Renal cortex interstitium (tissue), 11 donors: ENCODE measurements around the gene SLCO3A1. TPM values are rescaled to one million over a fixed set of nuclear protein-coding genes. Genes with fewer than 3 reads are reported as not detected.

Experiments
- DNase-seq, 11 donors: peaks; one replicate each; pipeline ENCODE4 v3.0.0-alpha.2; 2013; ENCODE audit warnings: low read depth in 9 of 11, low spot score in 4 of 11; ENCODE audit errors: extremely low read depth in 1 of 11
- polyA plus RNA-seq, 3 donors: library from polyadenylated mRNA; unstranded; fragments of 120-200 nt; gene quantifications; one replicate each; pipeline ENCODE4 v1.2.1, GENCODE V29; 2013; ENCODE audit not compliant: insufficient read length in 3 of 3

Gene SLCO3A1
- polyA plus RNA-seq, 3 donors = 10.5 to 12.0 (median 11.1) TPM

DNA sequence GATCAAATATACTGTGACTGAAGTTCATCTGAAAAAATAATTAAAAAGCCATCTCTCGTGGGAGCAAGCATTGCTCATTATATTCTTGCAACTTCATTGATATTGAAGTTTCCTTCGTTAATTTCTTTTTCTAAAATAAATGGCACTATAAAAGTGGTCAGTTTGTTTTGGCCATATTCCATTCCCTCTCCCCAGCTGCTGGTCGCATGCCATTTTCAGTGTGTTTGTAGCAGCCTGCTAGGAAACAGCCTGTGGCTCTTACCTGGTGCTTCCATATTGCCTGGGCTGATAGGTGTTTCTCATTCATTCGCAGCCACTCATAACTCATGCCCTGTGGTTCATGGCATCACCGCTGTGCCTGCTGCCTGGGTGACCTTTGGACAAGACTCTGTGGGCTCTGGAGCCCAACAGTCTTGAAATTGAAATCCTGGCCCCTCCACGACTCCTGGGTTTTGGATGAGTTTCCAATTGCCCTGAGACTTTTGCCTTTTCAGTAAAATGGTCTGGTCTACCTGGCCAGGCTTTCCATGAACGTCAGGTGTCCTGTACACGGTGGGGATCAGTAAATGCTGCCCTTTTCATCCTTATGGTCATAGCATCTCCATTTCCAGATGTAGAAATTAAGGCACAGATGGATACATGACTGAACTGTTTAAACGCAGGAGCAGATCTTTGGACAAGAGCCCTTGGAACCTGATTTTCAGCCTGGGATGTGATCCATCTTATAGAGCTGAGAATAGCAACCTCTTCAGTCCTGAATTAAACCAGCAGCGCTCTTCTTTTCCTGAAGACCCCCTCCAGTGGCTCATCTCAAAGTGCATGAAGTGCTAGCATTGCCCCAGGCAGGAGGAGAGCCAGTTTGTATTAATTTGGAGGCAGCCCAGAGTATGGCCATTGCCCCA is 69.4 kb downstream of the SLCO3A1 start:
- no peak for DNase-seq

DNA sequence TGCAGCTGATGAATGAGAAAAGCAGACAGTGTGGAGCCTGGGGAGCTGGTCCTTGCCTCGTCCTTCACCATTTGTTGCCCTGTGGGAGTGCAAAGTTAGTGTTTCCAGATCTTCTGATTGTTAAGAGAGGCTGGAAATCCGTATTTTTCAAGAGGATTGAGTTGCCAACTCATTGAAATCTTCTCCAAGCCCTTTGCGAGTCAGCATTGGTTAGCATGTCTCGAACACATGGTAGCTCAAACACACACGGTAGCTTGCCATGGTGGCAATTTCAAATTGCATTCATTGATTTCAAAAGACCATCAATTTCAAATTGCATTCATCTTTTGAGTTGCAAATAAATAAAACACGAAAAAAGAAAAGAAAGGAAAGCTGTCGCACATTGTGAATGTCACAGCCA is 70.7 kb downstream of the SLCO3A1 start:
- DNase-seq = no peak

DNA sequence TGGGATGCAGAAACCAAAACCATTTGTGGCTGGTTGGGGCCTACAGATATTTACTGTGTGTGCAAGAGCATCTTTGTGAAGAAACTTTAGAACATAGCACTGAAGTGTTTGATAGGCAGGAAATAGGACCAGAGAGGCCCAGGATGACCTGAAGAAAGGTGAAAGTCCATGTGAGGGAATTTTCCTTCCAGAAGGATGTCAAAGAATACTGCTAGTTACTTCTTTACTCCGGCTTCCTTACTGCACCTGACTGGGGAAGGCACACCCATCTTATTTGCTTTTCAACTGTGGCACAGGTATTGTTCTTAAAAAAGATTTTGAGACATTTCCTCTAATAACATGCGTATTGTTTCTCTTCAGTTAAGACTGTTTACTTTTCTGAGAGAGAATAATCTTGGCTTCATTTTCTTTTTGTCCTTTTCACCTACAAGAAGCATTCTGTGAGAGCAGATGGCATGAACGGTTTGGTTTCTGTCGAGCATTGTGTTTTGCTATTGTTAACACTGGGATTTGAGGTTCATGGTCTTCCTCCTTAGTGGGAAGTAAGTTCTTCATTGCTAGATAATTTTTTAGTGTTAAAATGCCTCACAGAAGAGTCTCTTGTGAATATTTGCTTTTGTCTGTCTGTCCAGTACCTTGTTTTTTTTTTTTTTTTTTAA is 71.5 kb downstream of the SLCO3A1 start:
- DNase-seq = no peak

GRCh38 chr15:91925794-91926193 is 72.3 kb downstream of the SLCO3A1 start:
- no peak for DNase-seq

- DNase-seq = no peak
These were observed 73.4 kb downstream of the SLCO3A1 start for GRCh38 chr15:91926908-91927270.

GRCh38 chr15:91927585-91927984 is 74.1 kb downstream of the SLCO3A1 start:
- DNase-seq = no peak

DNA sequence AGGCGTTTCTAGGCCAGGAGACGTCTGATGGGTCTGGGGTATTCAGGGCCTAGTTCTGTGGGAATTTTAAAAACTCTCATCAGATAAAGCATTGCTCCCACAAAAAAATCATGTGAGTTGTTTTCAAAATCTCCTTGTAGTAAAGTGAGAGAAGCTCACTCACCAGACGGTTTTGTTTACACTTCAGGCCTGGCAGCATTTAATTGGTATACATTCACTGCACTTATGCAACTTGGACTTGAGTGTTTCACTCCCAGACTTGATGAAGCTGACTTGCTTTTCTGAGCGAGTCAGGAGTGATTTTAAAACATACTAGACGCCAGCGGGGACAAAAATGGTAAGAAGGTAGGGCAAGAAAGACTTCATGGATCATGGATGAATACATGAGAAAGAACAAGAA is 75.2 kb downstream of the SLCO3A1 start:
- DNase-seq = no peak

GRCh38 chr15:91929509-91929908 is 76.0 kb downstream of the SLCO3A1 start:
- no peak for DNase-seq

DNA sequence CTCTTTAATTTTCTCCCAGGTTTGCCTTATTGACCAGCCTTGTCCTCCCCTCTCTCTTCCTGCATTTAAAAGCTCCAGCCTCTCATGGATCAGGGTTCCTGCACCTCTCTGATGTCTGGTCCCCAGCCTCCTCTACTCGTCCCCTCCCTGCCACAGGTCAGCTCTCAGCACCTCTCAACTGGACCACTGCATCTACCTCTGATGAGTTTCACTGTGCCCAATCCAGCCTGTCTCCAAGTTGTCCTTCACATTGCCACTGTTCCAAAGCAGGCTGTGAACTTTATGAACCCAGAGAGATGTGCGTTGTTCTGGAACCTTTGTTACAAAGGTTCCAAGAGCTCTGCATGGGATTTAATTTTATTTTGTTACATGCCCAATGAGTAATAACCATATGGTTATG is 76.6 kb downstream of the SLCO3A1 start:
- no peak for DNase-seq

GRCh38 chr15:91936182-91936775 is 82.8 kb downstream of the SLCO3A1 start:
- no peak for DNase-seq

GRCh38 chr15:91936927-91937326 is 83.4 kb downstream of the SLCO3A1 start:
- no peak for DNase-seq

DNA sequence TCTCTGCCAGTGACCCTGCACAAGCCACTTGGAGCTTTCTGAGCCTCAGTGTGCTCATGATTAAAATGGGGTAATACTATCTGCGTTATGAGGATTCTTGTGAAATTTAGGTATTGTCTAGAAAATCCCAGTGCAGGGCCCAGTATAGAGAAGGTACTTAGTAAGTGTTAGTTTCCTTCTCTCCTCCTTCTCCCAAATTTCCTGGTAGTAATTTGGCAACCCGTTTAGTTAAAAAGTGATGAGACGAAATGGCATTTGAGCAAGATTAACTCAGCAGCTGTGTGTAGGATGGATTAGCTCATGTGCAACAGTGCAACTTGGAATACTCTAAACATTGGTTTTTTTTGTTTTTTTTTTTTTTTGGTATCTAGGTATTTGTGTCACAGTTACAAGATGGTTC is 84.6 kb downstream of the SLCO3A1 start:
- DNase-seq = no peak

DNA sequence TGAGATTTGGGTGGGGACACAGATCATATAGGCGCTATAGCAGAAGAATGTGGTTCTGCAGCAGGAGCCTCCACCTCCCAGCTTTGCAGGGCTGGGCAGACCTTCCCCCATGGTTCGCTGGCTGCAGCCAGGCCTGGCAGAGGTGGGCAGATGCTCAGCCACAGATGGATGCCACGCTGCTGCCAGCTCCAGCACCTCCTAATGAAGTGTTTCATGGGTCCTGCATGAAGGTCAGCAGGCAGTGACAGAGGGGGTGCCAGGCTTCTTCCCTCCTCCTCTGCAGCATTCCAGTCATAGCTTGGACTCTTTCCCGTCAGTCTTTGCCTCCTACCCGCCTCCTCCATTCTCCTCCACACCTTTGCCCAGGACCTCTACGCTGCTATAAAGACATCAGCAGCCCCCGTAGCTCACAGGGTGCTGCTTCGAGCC is 85.9 kb downstream of the SLCO3A1 start:
- DNase-seq = no peak

DNA sequence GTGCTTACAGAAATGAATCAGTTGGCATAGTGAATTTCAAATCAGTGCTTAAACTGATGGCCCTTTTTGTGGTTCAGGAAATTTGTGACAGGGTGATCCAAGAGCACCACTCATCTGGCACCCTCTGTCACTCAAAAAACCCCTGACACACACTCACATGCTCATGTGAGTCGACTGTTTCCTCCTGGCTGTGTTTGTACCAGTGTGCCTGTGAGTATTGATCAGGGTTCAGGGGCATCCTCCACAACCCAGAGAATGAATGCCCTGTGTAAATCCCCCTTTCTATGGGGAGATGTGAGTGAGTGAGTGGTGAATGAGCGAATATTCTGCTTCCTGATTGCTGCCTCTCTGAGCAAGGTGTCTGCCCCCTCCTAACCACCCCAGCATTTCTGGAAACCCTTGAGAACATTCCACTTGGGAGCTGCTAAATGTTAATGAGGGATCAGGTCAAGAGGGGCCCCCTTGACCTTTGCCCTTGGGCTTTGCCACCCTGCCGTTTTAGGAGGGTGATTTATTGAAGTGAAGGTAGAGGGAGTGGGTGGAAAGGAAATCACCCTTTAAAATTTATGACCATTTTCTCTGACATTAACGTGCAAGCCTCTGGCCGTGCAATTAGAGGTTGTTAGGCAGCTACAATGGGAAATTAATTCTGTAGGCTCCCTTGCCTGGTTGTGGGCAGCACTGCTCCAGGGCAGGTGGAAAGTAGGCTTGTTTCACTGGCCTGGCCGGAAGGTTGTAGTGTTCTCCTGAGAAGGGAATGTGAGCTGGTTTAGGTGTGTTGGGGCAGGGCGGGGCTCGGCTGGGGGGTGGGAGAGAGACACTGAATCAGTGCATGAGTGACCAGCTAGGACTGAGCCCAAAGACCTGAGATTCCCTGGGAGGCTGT is 87.2 kb downstream of the SLCO3A1 start:
- no peak for DNase-seq

- DNase-seq = no peak
These were observed 88.6 kb downstream of the SLCO3A1 start for GRCh38 chr15:91941871-91942658.

- peak in 6 of 11 donors; percentile 38 to 65 (median 56) for DNase-seq
These were observed 89.3 kb downstream of the SLCO3A1 start for GRCh38 chr15:91942720-91943394.

- DNase-seq = no peak
These were observed 90.8 kb downstream of the SLCO3A1 start for GRCh38 chr15:91944331-91944730.

GRCh38 chr15:91945385-91945784 is 91.9 kb downstream of the SLCO3A1 start:
- DNase-seq = no peak
